GM12878 (cell line): Measurements from ENCODE around the gene KDM4C. TPM values are rescaled to one million over a fixed set of nuclear protein-coding genes. Genes with fewer than 3 reads are reported as not detected.

Experiments
- ATAC-seq: fragments of 200-7000 bp; cut with Tn5 transposase; 3 replicates; pipeline ENCODE4 v1.9.1; 2020; ENCODE audit warnings: mild to moderate bottlenecking, moderate library complexity
- BruUV-seq: library from RNA; stranded (reverse); fragments of 400-500 nt; replicated peaks from 2 replicates; lab custom pipeline; 2021; lab: Mats Ljungman, UMichigan
- CTCF ChIA-PET: fragments of 300-600 bp; sonication (Branson Sonifier 250); formaldehyde crosslinking; extraction: SDS; loops from one replicate; lab custom pipeline; 2021; ENCODE audit warnings: inconsistent platforms; lab: Yijun Ruan, JAX
- POLR2A ChIA-PET: fragments of 350-600 bp; formaldehyde crosslinking; extraction: SDS; loops from one replicate; lab custom pipeline; 2021; ENCODE audit warnings: inconsistent platforms; lab: Charles Lee
- RAD21 ChIA-PET: fragments of 300-600 bp; sonication (Branson Sonifier 250); formaldehyde crosslinking; loops from one replicate; lab custom pipeline; 2023; ENCODE audit warnings: antibody characterized with exemption; ENCODE audit not compliant: unreplicated experiment; lab: Charles Lee
- SMC1A ChIA-PET: fragments of 300-600 bp; sonication (Branson Sonifier 250); formaldehyde crosslinking; loops from one replicate; lab custom pipeline; 2023; ENCODE audit not compliant: unreplicated experiment, uncharacterized antibody; lab: Charles Lee
- DNase-seq: peaks from one replicate; pipeline ENCODE4 v3.0.0-alpha.2; 2011; ENCODE audit warnings: low read depth, low spot score
- FAIRE-seq: peaks from 3 replicates; lab custom pipeline; 2011; peaks lifted over from hg19 to GRCh38; lab: Jason Lieb, UNC
- H2AFZ ChIP-seq: 2 replicates; pipeline ENCODE4 v1.6.0; 2011; ENCODE audit warnings: low read depth, low read length, control low read depth; ENCODE audit not compliant: control insufficient read depth
- H3K27ac ChIP-seq: 2 replicates; pipeline ENCODE4 v1.5.1; 2011; ENCODE audit warnings: control low read depth; ENCODE audit not compliant: control insufficient read depth, insufficient read depth
- H3K27me3 ChIP-seq, 2 experiments: replicated peaks in 1 of 2; 2 replicates each; pipeline versions ENCODE4 v1.6.0 to v1.6.1; 2011; ENCODE audit warnings: low read length in 1 of 2; ENCODE audit not compliant: control insufficient read depth in 2 of 2, insufficient read depth in 2 of 2
- H3K36me3 ChIP-seq, 2 experiments: 2 replicates each; pipeline ENCODE4 v1.5.1; 2011; ENCODE audit warnings: low read length in 1 of 2; ENCODE audit not compliant: control insufficient read depth in 2 of 2, insufficient read depth in 2 of 2
- H3K4me1 ChIP-seq: 2 replicates; pipeline ENCODE4 v1.6.1; 2011; ENCODE audit warnings: mild to moderate bottlenecking, low read length, moderate library complexity, mixed read lengths; ENCODE audit not compliant: control insufficient read depth, insufficient read depth
- H3K4me2 ChIP-seq: 2 replicates; pipeline ENCODE4 v1.6.0; 2011; ENCODE audit warnings: control low read depth; ENCODE audit not compliant: control insufficient read depth, insufficient read depth
- H3K4me3 ChIP-seq: fragments of 200-600 bp; sonication (generic); 2 replicates; pipeline ENCODE4 v1.5.1; 2016
- H3K79me2 ChIP-seq: 2 replicates; pipeline ENCODE4 v1.6.0; 2011; ENCODE audit warnings: low read length; ENCODE audit not compliant: control insufficient read depth, insufficient read depth
- H3K9ac ChIP-seq: 2 replicates; pipeline ENCODE4 v1.8.0; 2011; ENCODE audit warnings: low read length, control low read depth, mixed read lengths; ENCODE audit not compliant: control insufficient read depth, insufficient read depth
- H3K9me3 ChIP-seq: replicated peaks from 3 replicates; pipeline ENCODE4 v1.5.1; 2011; ENCODE audit warnings: mild to moderate bottlenecking, low read length; ENCODE audit not compliant: control insufficient read depth, insufficient read depth
- H4K20me1 ChIP-seq: 2 replicates; pipeline ENCODE4 v1.6.0; 2011; ENCODE audit not compliant: control insufficient read depth, insufficient read depth
- ASH2L ChIP-seq: fragments of 300-600, 200-600 bp; sonication (generic); IDR thresholded peaks from 2 replicates; pipeline ENCODE4 v1.6.1; 2017; ENCODE audit warnings: low read depth, mild to moderate bottlenecking, borderline replicate concordance
- CBFB ChIP-seq: IDR thresholded peaks from 2 replicates; pipeline ENCODE4 v1.6.1; 2016; ENCODE audit warnings: antibody characterized with exemption, low read depth
- DPF2 ChIP-seq: fragments of 450-650 bp; IDR thresholded peaks from 2 replicates; pipeline ENCODE4 v1.6.1; 2017; ENCODE audit warnings: mild to moderate bottlenecking
- ETV6 ChIP-seq, 2 experiments: fragments of 450-650 bp in 1 of 2; IDR thresholded peaks in 1 of 2; conservative IDR thresholded peaks in 1 of 2; 2 replicates each; pipeline ENCODE4 v1.6.1; 2014; ENCODE audit warnings: antibody characterized with exemption in 1 of 2, borderline replicate concordance in 1 of 2, low read depth in 1 of 2, mild to moderate bottlenecking in 1 of 2, moderate library complexity in 1 of 2
- IRF3 ChIP-seq: fragments of 450-650 bp; IDR thresholded peaks from 2 replicates; pipeline ENCODE4 v1.6.1; 2014; ENCODE audit warnings: mild to moderate bottlenecking
- JUND ChIP-seq: IDR thresholded peaks from 2 replicates; pipeline ENCODE4 v1.6.1; 2012; ENCODE audit warnings: low read depth, mild to moderate bottlenecking, low read length, improper control_type of control experiment, moderate library complexity
- MEF2B ChIP-seq: fragments of 450-650 bp; IDR thresholded peaks from 2 replicates; pipeline ENCODE4 v1.6.1; 2018; ENCODE audit warnings: mild to moderate bottlenecking, moderate library complexity; ENCODE audit not compliant: partially characterized antibody, poor library complexity, severe bottlenecking
- NFYB ChIP-seq: IDR thresholded peaks from 2 replicates; pipeline ENCODE4 v1.6.1; 2011; ENCODE audit warnings: low read depth, mild to moderate bottlenecking, low read length, improper control_type of control experiment, moderate library complexity; ENCODE audit not compliant: insufficient read depth
- NKRF ChIP-seq: fragments of 450-650 bp; conservative IDR thresholded peaks from 2 replicates; pipeline ENCODE4 v1.6.1; 2017; ENCODE audit warnings: mild to moderate bottlenecking, moderate library complexity
- POU2F2 ChIP-seq: IDR thresholded peaks from 3 replicates; pipeline ENCODE4 v1.6.1; 2011; ENCODE audit warnings: low read depth, mild to moderate bottlenecking, low read length, borderline replicate concordance
- REST ChIP-seq: IDR thresholded peaks from 2 replicates; pipeline ENCODE4 v1.6.1; 2012; ENCODE audit warnings: mild to moderate bottlenecking, low read depth, low read length
- SIX5 ChIP-seq: IDR thresholded peaks from 2 replicates; pipeline ENCODE4 v1.6.1; 2011; ENCODE audit warnings: mild to moderate bottlenecking, low read depth, low read length, moderate library complexity; ENCODE audit not compliant: severe bottlenecking
- TARDBP ChIP-seq: IDR thresholded peaks from 2 replicates; pipeline ENCODE4 v1.6.1; 2016; ENCODE audit warnings: borderline replicate concordance
- TCF7 ChIP-seq: IDR thresholded peaks from 2 replicates; pipeline ENCODE4 v1.6.1; 2014; ENCODE audit warnings: antibody characterized with exemption, borderline replicate concordance
- ZNF384 ChIP-seq: IDR thresholded peaks from 2 replicates; pipeline ENCODE4 v1.6.1; 2012; ENCODE audit warnings: low read depth, mild to moderate bottlenecking, low read length, improper control_type of control experiment, borderline replicate concordance
- WGBS: methylation state at CpG from one replicate; pipeline ENCODE4 v1.1.6; 2016; ENCODE audit warnings: low lambda C conversion rate; ENCODE audit not compliant: insufficient replicate concordance, insufficient coverage; ENCODE audit errors: missing lambda C conversion rate; 5-methylcytosine and 5-hydroxymethylcytosine counted together
- in situ Hi-C: fragments of 300-500 bp; cut with MboI; formaldehyde crosslinking; loops from 9 replicates; pipeline ENCODE4 v1.14.3; 2018; ENCODE audit warnings: mixed read lengths
- intact Hi-C: fragments of 100-400 bp; cut with micrococcal nuclease; formaldehyde crosslinking; loops from one replicate; pipeline ENCODE4 v1.14.2; 2022; ENCODE audit not compliant: unreplicated experiment
- polyA plus RNA-seq, 11 experiments: library from polyadenylated mRNA; depleted of rRNA in 4 of 11; unstranded in 6 of 11; stranded (reverse) in 5 of 11; fragments of >200 nt; fragmentation: Nextera tagmentation in 4 of 11; fragmentation: Illumina TruSeq in 1 of 11; extraction: Ambion mirVana in 4 of 11; extraction: Trizol in 1 of 11; gene quantifications; 1 replicate in 1 of 11; 2 replicates in 10 of 11; pipeline versions ENCODE4 v1.2.1 to v1.2.3, GENCODE V29; 2011 to 2016; ENCODE audit warnings: inconsistent platforms in 2 of 11, missing spikeins in 2 of 11, low read depth in 1 of 11
- total RNA-seq, 4 experiments: library from RNA; depleted of rRNA in 3 of 4; stranded (reverse); fragments of >200 nt in 3 of 4; fragmentation: Illumina TruSeq in 1 of 4; extraction: Trizol in 1 of 4; gene quantifications; 2 replicates each; pipeline versions ENCODE4 v1.2.1 to v1.2.3, GENCODE V29; 2013 to 2021

KDM4C gene
- total and polyA plus RNA-seq, 10 of the 15 experiments (the other 5 are each of a cell fraction or from before 2014, with no cell fraction given), result 6.8 to 41.2 (median 20.1) TPM

- Histone ChIP-seq H3K27ac (no peak overlapping the region), H3K4me2 (no peak overlapping the region), H2AFZ (no peak overlapping the region), H4K20me1 (no peaks in the 10 kb centered on the region), H3K4me3 (no peak overlapping the region), H3K27me3 (no peaks in the 10 kb centered on the region), H3K79me2 (no peaks in the 10 kb centered on the region), H3K9ac (no peak overlapping the region), H3K9me3 (no peaks in the 10 kb centered on the region; the same call in 2 of the 3 replicates), H3K4me1 (no peaks in the 10 kb centered on the region), H3K36me3 (peaks cover 0 to 8% of the 10 kb centered on the region in 2 experiments; a peak in 2 of 4 replicates)
- ChIA-PET RAD21 (no interaction called here), POLR2A (no interaction called here), SMC1A (interaction anchor here (0.9 to 1.1 kb wide), 2 partner anchors 11 to 91 kb away, joined by 3 to 4 read pairs; no protein-coding TSS in a partner anchor), CTCF (interaction anchor here (0.6 kb wide), 2 partner anchors 341 to 563 kb away, joined by 3 to 4 read pairs; no protein-coding TSS in a partner anchor)
- no TSS peak for BruUV-seq
- no peak for FAIRE-seq
- no peak for ATAC-seq
- in situ Hi-C loops (no loop called here), intact Hi-C loops (no loop called here)
- WGBS, result 97% methylated on average over 2 of the region's 2 CpGs
- DNase-seq, result no peak
- TF ChIP-seq REST (no peak), NFYB (no peak), TCF7 (no peak), ZNF384 (no peak), NKRF (no peak), CBFB (no peak), ETV6 (conservative IDR thresholded peaks at IDR 0.05 in 1 of 2, IDR thresholded peaks at IDR 0.05 in 1 of 2; ENCODE audit: borderline replicate concordance in 1 of 2, low read depth in 1 of 2) (no peak), JUND (no peak), SIX5 (no peak), IRF3 (no peak), TARDBP (no peak), MEF2B (no peak), POU2F2 (no peak), DPF2 (no peak), ASH2L (no peak)
Observed at GRCh38 chr9:7143645-7144200, 385.9 kb downstream of the KDM4C start.
